Stimulated activated CD4-positive, alpha-beta T cell treated with anti-CD3 and anti-CD28 coated beads, TNF-alpha, amount 100 ng/mL, for 4 hours (primary cell): ENCODE measurements around the gene ECM1.
A peak's percentile ranks its signal among the peaks of the same experiment; 100 is the strongest.

Experiments used
- DNase-seq, 3 experiments: peaks; one replicate each; pipeline ENCODE4 v3.0.0-alpha.2; 2020; ENCODE audit warnings: low read depth in 3 of 3

ECM1 gene

DNA sequence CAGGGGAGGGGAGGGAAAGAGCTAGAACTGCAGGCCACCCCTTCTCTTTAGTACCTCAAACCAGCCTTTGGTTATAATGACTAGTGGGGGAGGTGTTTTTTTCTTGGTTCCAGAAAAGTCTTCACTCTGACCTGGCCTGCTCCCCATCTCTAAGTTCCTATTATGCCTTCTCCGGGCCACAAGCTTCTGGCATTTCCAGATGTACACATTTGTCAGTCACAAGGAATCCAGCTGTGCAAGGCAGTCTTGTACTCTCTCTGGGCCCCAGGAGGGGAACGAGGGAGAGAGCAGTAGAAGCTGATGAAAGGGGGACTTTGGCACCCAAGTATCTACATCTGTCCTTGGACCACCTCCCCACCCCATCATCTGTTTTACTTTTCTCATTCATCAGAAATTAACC lies 4.9 kb downstream of the ECM1 start:
- no peak for DNase-seq

DNA sequence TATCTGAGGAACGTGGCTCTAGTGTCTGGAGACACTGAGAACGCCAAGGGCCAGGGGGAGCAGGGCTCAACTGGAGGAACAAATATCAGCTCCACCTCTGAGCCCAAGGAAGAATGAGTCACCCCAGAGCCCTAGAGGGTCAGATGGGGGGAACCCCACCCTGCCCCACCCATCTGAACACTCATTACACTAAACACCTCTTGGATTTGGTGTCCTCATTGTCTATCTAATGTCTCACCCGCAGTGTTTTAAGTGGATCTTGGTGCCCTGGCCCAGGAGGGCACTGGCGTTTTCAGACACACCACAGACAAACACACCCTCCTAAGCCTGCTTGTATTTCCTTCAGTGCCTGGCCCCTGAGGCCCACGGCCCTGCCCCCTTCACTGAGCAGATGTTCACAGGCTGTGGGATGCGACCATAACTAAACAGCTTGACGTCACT lies 5.5 kb downstream of the ECM1 start:
- no peak for DNase-seq

- DNase-seq, result no peak
These were observed 6.4 kb downstream of the ECM1 start for GRCh38 chr1:150514260-150514659.

- peak in 1 of 3 experiments; percentile 11 for DNase-seq
These were observed 7.0 kb downstream of the ECM1 start for GRCh38 chr1:150514913-150515327.

DNA sequence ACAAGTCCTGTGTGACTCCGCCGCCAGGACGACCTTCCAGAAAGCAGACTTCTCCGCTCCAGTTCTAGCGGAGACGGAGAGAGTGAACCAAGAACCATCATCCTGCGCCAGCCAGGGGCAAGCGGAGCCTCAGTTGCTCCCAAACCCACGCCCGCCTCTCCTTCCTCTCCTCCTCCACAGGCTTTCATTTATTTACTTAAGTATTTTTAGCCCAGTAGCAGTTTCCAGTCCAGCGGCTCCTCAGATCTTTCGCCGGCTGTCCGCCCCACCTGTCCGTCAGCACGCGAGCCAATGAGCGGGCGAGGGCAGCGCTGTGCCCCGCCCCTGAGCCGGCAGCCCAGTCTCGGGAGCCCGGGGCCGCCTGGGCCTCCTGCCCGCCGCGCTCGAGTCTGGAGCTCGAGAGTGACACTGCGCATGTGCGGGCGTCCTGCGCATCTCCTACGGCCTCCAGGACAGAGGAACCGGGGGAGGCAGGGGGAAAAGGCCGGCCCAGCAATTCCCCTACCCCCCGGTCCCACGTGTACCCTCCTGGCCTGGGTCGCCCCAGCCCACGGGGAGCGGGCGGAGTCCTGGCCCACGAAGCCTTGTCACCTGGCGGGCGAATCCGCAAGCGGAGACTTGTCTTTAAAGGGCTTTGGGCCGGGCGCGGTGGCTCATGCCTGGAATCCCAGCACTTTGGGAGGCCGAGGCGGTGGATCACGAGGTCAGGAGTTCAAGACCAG lies 7.6 kb downstream of the ECM1 start, which contains the start of gene FALEC:
FALEC (plus strand) TSS at position 425 of the 722 bp plus-strand sequence.
- DNase-seq, result peak; percentile 79 to 86 (median 84)

DNA sequence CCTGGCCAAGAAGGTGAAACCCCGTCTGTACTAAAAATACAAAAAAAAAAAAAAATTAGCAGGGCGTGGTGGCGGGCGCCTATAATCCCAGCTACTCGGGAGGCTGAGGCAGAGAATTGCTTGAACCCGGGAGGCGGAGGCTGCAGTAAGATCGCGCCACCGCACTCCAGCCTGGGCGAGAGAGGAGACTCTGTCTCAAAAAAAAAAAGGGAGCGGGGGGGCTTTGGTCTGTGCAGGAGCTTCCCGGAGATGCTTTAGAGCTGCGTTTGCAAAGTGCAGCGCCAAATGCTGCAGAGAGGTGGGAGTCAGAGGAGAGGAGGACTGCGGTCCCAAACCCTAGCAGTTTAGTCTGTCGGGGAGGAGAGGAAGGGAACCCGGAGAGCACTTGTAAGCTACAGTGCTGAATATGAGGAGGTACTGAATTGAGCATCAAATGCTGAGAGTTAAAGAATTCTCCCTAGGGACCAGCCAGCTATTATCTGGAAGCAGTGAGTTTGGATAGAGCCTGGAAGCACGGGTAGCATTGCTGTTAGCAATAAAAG lies 8.2 kb downstream of the ECM1 start:
- DNase-seq, result peak in 1 of 3 experiments; percentile 8

- no peak for DNase-seq
These were observed 8.7 kb downstream of the ECM1 start for GRCh38 chr1:150516616-150517015.

DNA sequence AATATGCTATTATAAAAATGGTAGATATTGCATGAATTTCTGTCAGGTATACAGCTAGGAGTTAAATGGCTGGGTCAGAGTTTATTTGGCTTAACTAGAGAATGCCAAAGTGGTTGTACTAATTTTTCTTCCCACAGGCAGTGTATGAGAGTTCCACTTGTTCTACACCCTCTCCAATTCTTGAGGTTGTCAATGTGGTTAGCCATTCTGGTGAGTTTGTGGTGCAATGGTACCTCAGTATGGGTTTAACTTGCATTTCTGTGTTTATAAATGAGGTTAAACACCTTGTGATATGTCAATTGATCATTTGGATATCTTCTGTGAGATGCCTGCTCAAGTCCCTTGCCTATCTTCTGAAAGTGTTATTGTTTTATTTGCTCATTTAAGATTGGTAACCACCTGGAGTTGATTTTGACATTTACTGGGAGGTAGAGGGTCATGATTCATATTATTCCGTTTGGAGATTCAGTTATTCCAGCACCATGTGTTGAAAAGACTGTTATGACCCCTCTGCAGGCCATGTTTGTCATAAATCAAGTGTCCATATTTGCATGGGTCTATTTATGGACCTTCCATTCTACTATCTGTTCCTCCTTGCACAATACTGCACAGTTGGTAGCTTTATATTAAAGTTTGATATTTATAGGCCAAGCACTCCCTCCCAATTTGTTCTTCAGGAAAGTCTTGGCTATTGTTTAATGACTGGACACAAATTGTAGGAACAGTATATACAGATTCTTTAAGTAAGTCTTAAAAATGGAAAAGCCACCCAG lies 13.5 kb downstream of the ECM1 start:
- DNase-seq, result no peak

DNA sequence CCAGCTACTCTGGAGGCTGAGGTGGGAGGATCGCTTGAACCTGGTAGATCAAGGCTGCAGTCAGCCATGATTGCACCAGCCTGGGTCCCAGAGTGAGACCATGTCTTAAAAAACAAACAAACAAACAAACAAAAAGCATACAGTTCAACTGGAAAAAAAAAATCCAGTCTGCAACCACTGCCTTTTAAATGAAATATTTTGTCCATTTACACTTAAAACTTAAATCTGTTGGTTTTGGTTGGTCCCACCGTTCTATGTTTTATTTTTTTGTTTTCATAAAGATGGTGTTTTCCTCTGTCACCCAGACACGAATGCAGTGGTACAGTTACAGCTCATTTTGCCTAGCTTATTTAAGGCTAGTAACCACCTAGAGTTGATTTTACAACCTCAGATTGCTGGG lies 17.4 kb downstream of the ECM1 start:
- no peak for DNase-seq

DNA sequence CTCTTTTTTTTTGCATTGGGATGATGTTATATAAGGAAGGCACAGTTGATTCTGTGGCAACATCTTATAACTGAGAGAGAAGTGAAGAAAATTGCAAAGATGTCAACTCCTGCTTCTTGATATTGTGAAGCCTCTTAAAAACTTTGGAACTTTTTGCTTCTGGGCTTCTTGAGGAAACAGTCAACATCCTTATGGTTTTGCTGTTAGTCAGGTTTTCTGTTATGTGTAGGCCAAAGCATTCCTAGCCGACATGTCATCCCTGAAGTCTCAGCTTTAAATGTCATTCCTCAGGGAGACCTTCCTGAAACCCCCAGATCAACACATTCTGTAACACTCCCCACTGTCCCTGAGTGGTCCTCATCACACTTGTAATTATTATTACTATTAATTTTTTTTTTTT lies 20.3 kb downstream of the ECM1 start:
- no peak for DNase-seq

DNA sequence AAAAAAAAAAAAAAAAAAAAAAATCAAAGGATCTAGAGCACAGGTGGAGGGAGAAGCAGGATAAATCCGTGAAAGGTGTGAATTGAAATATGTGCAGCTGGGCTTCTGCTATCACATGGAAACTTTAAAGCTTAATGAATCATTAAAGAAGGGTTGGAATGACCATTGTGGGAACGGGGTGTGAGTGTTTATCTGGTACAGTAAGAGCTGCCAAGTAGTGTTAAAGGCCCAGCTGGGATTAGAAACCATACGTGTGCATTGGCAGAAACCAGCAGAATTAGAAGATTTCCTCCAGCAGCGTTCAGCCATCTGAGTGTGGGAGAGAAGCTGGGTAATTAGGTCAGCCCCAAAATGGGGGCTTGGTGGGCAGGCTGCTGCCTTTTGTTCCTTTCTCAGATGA lies 21.1 kb downstream of the ECM1 start:
- DNase-seq, result no peak

DNA sequence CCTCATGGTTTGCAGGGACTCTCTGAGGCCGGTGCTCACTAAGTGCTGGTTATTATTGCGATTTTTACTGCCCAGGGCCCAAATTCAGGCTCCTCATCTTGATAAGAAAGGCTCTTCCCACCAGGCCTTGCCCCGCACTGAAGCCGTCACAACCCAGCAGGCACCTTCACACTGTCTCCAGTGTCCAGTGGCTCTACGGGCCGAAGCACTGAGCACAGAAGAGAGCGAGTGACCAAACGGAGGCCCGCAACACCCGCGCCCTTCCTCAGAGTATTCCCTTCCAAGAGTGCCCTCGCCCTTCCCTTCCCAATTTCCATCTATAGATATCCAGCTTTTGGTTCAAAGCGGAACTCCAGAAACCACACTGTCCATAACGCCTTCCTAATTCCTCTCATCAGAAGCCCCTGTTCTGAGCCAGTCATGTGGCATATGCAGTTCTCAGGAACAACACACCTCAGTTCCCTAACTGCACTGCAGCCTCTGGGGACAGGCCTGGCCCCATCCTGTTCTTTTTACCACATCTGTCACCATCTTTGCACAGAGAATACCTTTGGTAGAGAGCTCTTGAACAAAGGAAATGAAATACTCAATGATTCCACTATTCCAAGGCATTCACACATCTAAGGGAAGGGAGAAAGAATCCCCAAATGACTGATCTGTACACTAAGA lies 22.7 kb downstream of the ECM1 start:
- no peak for DNase-seq

- no peak for DNase-seq
These were observed 25.0 kb downstream of the ECM1 start for GRCh38 chr1:150532860-150533259.

GRCh38 chr1:150534002-150534401 lies 26.1 kb downstream of the ECM1 start:
- DNase-seq, result no peak

- DNase-seq, result no peak
These were observed 27.8 kb downstream of the ECM1 start for GRCh38 chr1:150535511-150536287.

GRCh38 chr1:150536836-150537731 lies 29.2 kb downstream of the ECM1 start:
- no peak for DNase-seq

- no peak for DNase-seq
These were observed 30.1 kb downstream of the ECM1 start for GRCh38 chr1:150537732-150538684.

DNA sequence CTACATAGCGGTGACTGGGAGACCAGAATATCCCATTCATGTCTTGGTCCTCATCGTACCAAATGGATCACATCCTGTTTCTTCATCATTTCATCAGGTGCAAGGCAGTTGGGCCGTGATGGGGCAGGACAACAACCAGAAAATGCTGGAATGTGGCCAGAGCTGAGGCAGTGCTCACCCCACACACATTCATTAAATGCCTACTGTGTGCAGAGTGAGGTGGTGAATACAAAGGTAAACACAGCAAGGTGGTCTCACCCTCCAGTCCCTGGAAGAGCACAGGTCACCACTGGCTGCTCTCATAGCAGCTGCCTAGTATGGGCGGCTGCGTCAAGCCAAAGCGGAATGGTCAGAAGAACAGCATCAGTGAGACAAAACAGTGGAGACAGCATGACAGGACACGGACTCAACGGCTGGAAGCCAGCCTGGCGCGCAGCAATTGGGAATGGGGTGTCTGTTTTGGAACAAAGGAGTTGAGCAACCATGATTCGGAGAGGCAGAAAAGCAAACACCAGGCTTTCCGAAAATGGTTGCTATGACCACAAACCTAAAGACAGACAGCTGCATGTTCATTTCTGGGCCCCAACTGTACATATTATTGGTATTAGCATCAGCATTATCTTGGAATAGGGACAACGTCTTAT lies 35.7 kb downstream of the ECM1 start:
- DNase-seq, result no peak

GRCh38 chr1:150544204-150544603 lies 36.3 kb downstream of the ECM1 start:
- DNase-seq, result no peak
